HG03060 (cell line): Measurements from ENCODE around the gene HYAL1.
A peak's percentile ranks its signal among the peaks of the same experiment; 100 is the strongest.
"Not testable (repeated sequence)": the region's sequence is repeated elsewhere in the genome, so short reads cannot be mapped to it uniquely, and the experiment has no call there.

Experiments
- ATAC-seq: cut with Tn5 transposase; IDR thresholded peaks from one replicate; pipeline ENCODE4 v1.9.1; 2021; ENCODE audit warnings: low read depth, moderate number of reproducible peaks; ENCODE audit not compliant: unreplicated experiment

Gene HYAL1

GRCh38 chr3:50296721-50297383, 6.5 kb downstream of the HYAL1 start:
- ATAC-seq: no peak

GRCh38 chr3:50295553-50296431, 7.6 kb downstream of the HYAL1 start:
- ATAC-seq: no peak

GRCh38 chr3:50294492-50295403, 8.6 kb downstream of the HYAL1 start:
- no peak for ATAC-seq

- no peak for ATAC-seq
These were observed 9.3 kb downstream of the HYAL1 start for GRCh38 chr3:50294089-50294488.

- no peak for ATAC-seq
These were observed 10.1 kb downstream of the HYAL1 start for GRCh38 chr3:50293079-50293801.

- ATAC-seq: peak; percentile 92
These were observed 11.0 kb downstream of the HYAL1 start, which contains the start of gene IFRD2 for GRCh38 chr3:50292159-50293078. Gene IFRD2, minus strand, starts transcription at chr3:50292429. Its CDS starts 155 bp downstream, at chr3:50292274.

GRCh38 chr3:50290161-50290641, 13.2 kb downstream of the HYAL1 start:
- ATAC-seq: no peak

GRCh38 chr3:50289130-50289529, 14.2 kb downstream of the HYAL1 start:
- ATAC-seq: no peak

- ATAC-seq: no peak
These were observed 14.9 kb downstream of the HYAL1 start for GRCh38 chr3:50288387-50289007.

- no peak for ATAC-seq
These were observed 16.1 kb downstream of the HYAL1 start for GRCh38 chr3:50287262-50287661.

- ATAC-seq: no peak
These were observed 16.8 kb downstream of the HYAL1 start for GRCh38 chr3:50286322-50287227.

GRCh38 chr3:50284121-50284520, 19.3 kb downstream of the HYAL1 start:
- ATAC-seq: not testable (repeated sequence)

GRCh38 chr3:50279255-50280016, 23.9 kb downstream of the HYAL1 start:
- no peak for ATAC-seq

GRCh38 chr3:50278880-50279224, 24.5 kb downstream of the HYAL1 start, which contains the start of gene LSMEM2:
Gene LSMEM2, plus strand, starts transcription at chr3:50279087. Its CDS starts 27 bp downstream, at chr3:50279114.
- ATAC-seq: no peak

- no peak for ATAC-seq
These were observed 25.1 kb downstream of the HYAL1 start for GRCh38 chr3:50278123-50278879.

- ATAC-seq: no peak
These were observed 26.6 kb downstream of the HYAL1 start for GRCh38 chr3:50276762-50277101.
